Thoracic aorta (tissue), 2 donors: ENCODE results near the gene DOK3. TPM values are rescaled to one million over a fixed set of nuclear protein-coding genes. Genes with fewer than 3 reads are reported as not detected.

Experiments
- ATAC-seq: fragments of 150-250 bp; one replicate; pipeline ENCODE4 v1.8.0; 2017; ENCODE audit warnings: low read depth; ENCODE audit not compliant: insufficient number of reproducible peaks, low FRiP score
- DNase-seq: peaks from one replicate; pipeline ENCODE4 v3.0.0-alpha.2; 2020; ENCODE audit warnings: low spot score
- H3K27ac ChIP-seq, 2 donors: fragments of 200-600 bp; sonication (generic); 1 replicate in 1 of 2; 2 replicates in 1 of 2; pipeline ENCODE4 v1.5.1; 2016; ENCODE audit warnings: mild to moderate bottlenecking in 2 of 2, moderate library complexity in 2 of 2
- H3K27me3 ChIP-seq: fragments of 200-600 bp; sonication (generic); replicated peaks from 2 replicates; pipeline ENCODE4 v1.6.0; 2016; ENCODE audit warnings: mild to moderate bottlenecking; ENCODE audit not compliant: insufficient read depth
- H3K36me3 ChIP-seq: fragments of 200-600 bp; sonication (generic); one replicate; pipeline ENCODE4 v1.5.1; 2016
- H3K4me1 ChIP-seq, 2 donors: fragments of 200-600 bp; sonication (generic); 1 replicate in 1 of 2; 2 replicates in 1 of 2; pipeline versions ENCODE4 v1.5.1 to v1.6.0; 2016; ENCODE audit warnings: low read depth in 2 of 2, mild to moderate bottlenecking in 1 of 2; ENCODE audit not compliant: control insufficient read depth in 1 of 2
- H3K4me3 ChIP-seq: fragments of 200-600 bp; sonication (generic); 2 replicates; pipeline ENCODE4 v1.5.1; 2016; ENCODE audit warnings: mild to moderate bottlenecking
- H3K9me3 ChIP-seq: fragments of 200-600 bp; sonication (generic); 2 replicates; pipeline ENCODE4 v1.5.1; 2016
- CTCF ChIP-seq: fragments of 200-600 bp; sonication (generic); IDR thresholded peaks from one replicate; pipeline ENCODE4 v1.5.1; 2019; ENCODE audit warnings: antibody characterized with exemption
- total RNA-seq, 2 donors: library from RNA; depleted of rRNA; stranded (reverse); fragments of >200 nt; gene quantifications; one replicate each; pipeline versions ENCODE4 v1.1.0 to v1.2.3, GENCODE V29; 2016

The DOK3 gene
- total RNA-seq, 2 donors from 2014 or later: 20.5 to 35.6 TPM

GRCh38 chr5:177529247-177530203 is 19.9 kb upstream of the DOK3 start:
- DNase-seq: no peak

GRCh38 chr5:177528631-177529030 is 19.0 kb upstream of the DOK3 start:
- Histone ChIP-seq H3K4me3 (no peak overlapping the region), H3K27ac (no peak overlapping the region), H3K27me3 (no peaks in the 10 kb centered on the region), H3K4me1 (no peaks in the 10 kb centered on the region), H3K36me3 (peaks cover 70% of the 10 kb centered on the region), H3K9me3 (no peaks in the 10 kb centered on the region)
- TF ChIP-seq CTCF: no peak
- no peak for DNase-seq
- no peak for ATAC-seq

More at GRCh38 chr5:177529247-177530203, 19.9 kb upstream of the DOK3 start:
- no peaks in the 10 kb centered on the region for H3K27me3 ChIP-seq
- H3K27ac ChIP-seq: no peak overlapping the region
- H3K4me3 ChIP-seq: no peak overlapping the region
- H3K9me3 ChIP-seq: no peaks in the 10 kb centered on the region
- peaks cover 0 to 7% of the 10 kb centered on the region in 2 donors for H3K4me1 ChIP-seq
- peaks cover 67% of the 10 kb centered on the region for H3K36me3 ChIP-seq
- no peak for ATAC-seq
- no peak for TF ChIP-seq CTCF

GRCh38 chr5:177527595-177527994 is 18.0 kb upstream of the DOK3 start:
- Histone ChIP-seq H3K27me3 (no peaks in the 10 kb centered on the region), H3K4me1 (no peaks in the 10 kb centered on the region), H3K27ac (no peak overlapping the region), H3K4me3 (no peak overlapping the region), H3K36me3 (peaks cover 70% of the 10 kb centered on the region), H3K9me3 (no peaks in the 10 kb centered on the region)
- no peak for TF ChIP-seq CTCF
- DNase-seq (no peak), ATAC-seq (no peak)

- Histone ChIP-seq H3K27me3 (no peaks in the 10 kb centered on the region), H3K4me1 (no peaks in the 10 kb centered on the region), H3K4me3 (no peak overlapping the region), H3K27ac (no peak overlapping the region), H3K36me3 (peaks cover 64% of the 10 kb centered on the region), H3K9me3 (no peaks in the 10 kb centered on the region)
- ATAC-seq: no peak
- TF ChIP-seq CTCF: no peak
- DNase-seq: no peak
Measured at GRCh38 chr5:177526791-177527190, 17.2 kb upstream of the DOK3 start.

- Histone ChIP-seq H3K27me3 (no peaks in the 10 kb centered on the region), H3K36me3 (peaks cover 65% of the 10 kb centered on the region), H3K9me3 (no peaks in the 10 kb centered on the region), H3K4me3 (no peak overlapping the region), H3K27ac (no peak overlapping the region), H3K4me1 (no peaks in the 10 kb centered on the region)
- no peak for TF ChIP-seq CTCF
- no peak for DNase-seq
- ATAC-seq: no peak
Measured at GRCh38 chr5:177526191-177526590, 16.6 kb upstream of the DOK3 start.
